OCI-LY3 (cell line): ENCODE measurements around the gene RGS6.

ENCODE experiments used
- CTCF ChIP-seq: fragments of 200-600, 300-600 bp; sonication (generic); IDR thresholded peaks from 2 replicates; pipeline ENCODE4 v1.5.1; 2014; ENCODE audit warnings: antibody characterized with exemption, low read length, low read depth
- EZH2phosphoT487 ChIP-seq: fragments of 200-600 bp; shearing (Covaris generic); IDR thresholded peaks from 2 replicates; pipeline ENCODE4 v1.6.1; 2018; ENCODE audit warnings: antibody characterized with exemption, mixed run types, low read depth

- TF ChIP-seq CTCF (no peak), EZH2phosphoT487 (no peak)
Measured at GRCh38 chr14:72598306-72598705, 666.1 kb downstream of the RGS6 start.
